PC-9 (cell line): ENCODE results near the gene RAMACL. TPM values are rescaled to one million over a fixed set of nuclear protein-coding genes. Genes with fewer than 3 reads are reported as not detected.

Experiments
- BruUV-seq: library from RNA; stranded (reverse); fragments of 400-500 nt; replicated peaks from 2 replicates; lab custom pipeline; 2021; lab: Mats Ljungman, UMichigan
- CTCF ChIA-PET: fragments of 300-600 bp; sonication (Branson Sonifier 250); formaldehyde crosslinking; loops from one replicate; lab custom pipeline; 2022; ENCODE audit warnings: antibody characterized with exemption; lab: Charles Lee
- POLR2A ChIA-PET: fragments of 300-600 bp; sonication (Branson Sonifier 250); formaldehyde crosslinking; loops from one replicate; lab custom pipeline; 2022; ENCODE audit warnings: antibody characterized with exemption; ENCODE audit not compliant: unreplicated experiment; lab: Charles Lee
- DNase-seq, 2 experiments: peaks; one replicate each; pipeline versions ENCODE4 v3.0.0 to v3.0.0-alpha.2; 2015 to 2022; ENCODE audit warnings: mixed read lengths in 1 of 2
- H2AFZ ChIP-seq: fragments of 200-600 bp; sonication (generic); 2 replicates; pipeline ENCODE4 v1.8.1; 2017; ENCODE audit warnings: antibody characterized with exemption
- H3F3A ChIP-seq: fragments of 200-600 bp; sonication (generic); 2 replicates; pipeline ENCODE4 v1.8.1; 2017; ENCODE audit warnings: antibody characterized with exemption, mild to moderate bottlenecking, low read depth; ENCODE audit not compliant: insufficient read depth
- H3K27ac ChIP-seq: fragments of 200-600 bp; sonication (generic); 2 replicates; pipeline ENCODE4 v1.6.1; 2016; ENCODE audit warnings: mixed run types
- H3K27me3 ChIP-seq: fragments of 200-600 bp; sonication (generic); 2 replicates; pipeline ENCODE4 v1.6.1; 2016; ENCODE audit warnings: low read depth, mixed run types; ENCODE audit not compliant: insufficient read depth
- H3K36me3 ChIP-seq: fragments of 200-600 bp; sonication (generic); 2 replicates; pipeline ENCODE4 v1.6.1; 2016; ENCODE audit warnings: low read depth, mixed run types
- H3K4me1 ChIP-seq: fragments of 200-600 bp; sonication (generic); replicated peaks from 2 replicates; pipeline ENCODE4 v1.6.1; 2016; ENCODE audit warnings: mixed run types; ENCODE audit not compliant: insufficient read depth
- H3K4me2 ChIP-seq: fragments of 200-600 bp; sonication (generic); 2 replicates; pipeline ENCODE4 v1.6.1; 2017; ENCODE audit warnings: mixed run types
- H3K4me3 ChIP-seq: fragments of 200-600 bp; sonication (generic); 2 replicates; pipeline ENCODE4 v1.6.1; 2016; ENCODE audit warnings: mixed run types
- H3K79me2 ChIP-seq: fragments of 200-600 bp; sonication (generic); 2 replicates; pipeline ENCODE4 v1.6.1; 2017; ENCODE audit warnings: low read depth, mixed run types
- H3K9me2 ChIP-seq: fragments of 200-600 bp; sonication (generic); 2 replicates; pipeline ENCODE4 v1.8.1; 2017; ENCODE audit warnings: mild to moderate bottlenecking; ENCODE audit not compliant: insufficient read depth
- H3K9me3 ChIP-seq: fragments of 200-600 bp; sonication (generic); 2 replicates; pipeline ENCODE4 v1.8.1; 2016; ENCODE audit warnings: low read depth; ENCODE audit not compliant: insufficient read depth
- H4K20me1 ChIP-seq: fragments of 200-600 bp; sonication (generic); 2 replicates; pipeline ENCODE4 v1.8.1; 2017; ENCODE audit not compliant: insufficient read depth
- EZH2 ChIP-seq: fragments of 200-600 bp; sonication (generic); IDR thresholded peaks from 2 replicates; pipeline ENCODE4 v1.8.0; 2017; ENCODE audit warnings: antibody characterized with exemption, low read depth
- intact Hi-C: fragments of 100-400 bp; cut with micrococcal nuclease; formaldehyde crosslinking; loops from one replicate; pipeline ENCODE4 v1.10.0; 2022; ENCODE audit not compliant: unreplicated experiment
- total RNA-seq: library from RNA; stranded (reverse); gene quantifications from 2 replicates; pipeline ENCODE4 v1.2.3, GENCODE V29; 2021
- TF ChIP-seq, protein P1 (sequence below): fragments of 200-600 bp; sonication (generic); conservative IDR thresholded peaks from 2 replicates; pipeline ENCODE4 v1.6.1; 2017; ENCODE audit warnings: mixed run types, antibody characterized with exemption, mild to moderate bottlenecking, moderate library complexity

The RAMACL gene
- total RNA-seq, 1 experiment from 2014 or later, result 0.52 TPM

DNA sequence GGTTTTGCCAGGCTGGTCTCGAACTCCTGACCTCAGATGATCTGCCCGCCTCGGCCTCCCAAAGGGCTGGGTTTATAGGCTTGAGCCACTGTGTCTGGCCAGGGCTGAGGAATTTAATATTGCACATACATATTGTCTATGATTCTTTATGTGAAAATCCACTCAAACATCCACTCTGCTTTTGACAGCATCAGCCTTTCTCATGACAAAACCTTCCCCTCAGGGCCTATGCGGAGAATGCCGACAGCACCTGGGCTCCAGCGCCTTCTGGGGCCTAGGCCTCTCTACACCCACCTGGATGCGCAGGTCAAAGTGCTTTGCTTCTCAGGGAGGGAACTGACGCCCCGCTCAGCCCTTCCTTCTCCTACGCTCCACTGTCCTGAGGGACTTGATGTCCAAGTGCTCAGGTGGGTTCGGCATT, 5.4 kb downstream of the RAMACL start:
- Histone ChIP-seq H3F3A (no peaks in the 10 kb centered on the region), H3K9me2 (no peaks in the 10 kb centered on the region), H3K9me3 (no peaks in the 10 kb centered on the region), H3K79me2 (no peaks in the 10 kb centered on the region), H3K4me2 (no peak overlapping the region), H3K27ac (no peak overlapping the region), H3K4me3 (no peak overlapping the region), H3K36me3 (no peaks in the 10 kb centered on the region), H4K20me1 (no peaks in the 10 kb centered on the region), H3K4me1 (no peaks in the 10 kb centered on the region), H3K27me3 (no peaks in the 10 kb centered on the region), H2AFZ (no peak overlapping the region)
- no peak for TF ChIP-seq EZH2
- TF ChIP-seq, protein P1, sequence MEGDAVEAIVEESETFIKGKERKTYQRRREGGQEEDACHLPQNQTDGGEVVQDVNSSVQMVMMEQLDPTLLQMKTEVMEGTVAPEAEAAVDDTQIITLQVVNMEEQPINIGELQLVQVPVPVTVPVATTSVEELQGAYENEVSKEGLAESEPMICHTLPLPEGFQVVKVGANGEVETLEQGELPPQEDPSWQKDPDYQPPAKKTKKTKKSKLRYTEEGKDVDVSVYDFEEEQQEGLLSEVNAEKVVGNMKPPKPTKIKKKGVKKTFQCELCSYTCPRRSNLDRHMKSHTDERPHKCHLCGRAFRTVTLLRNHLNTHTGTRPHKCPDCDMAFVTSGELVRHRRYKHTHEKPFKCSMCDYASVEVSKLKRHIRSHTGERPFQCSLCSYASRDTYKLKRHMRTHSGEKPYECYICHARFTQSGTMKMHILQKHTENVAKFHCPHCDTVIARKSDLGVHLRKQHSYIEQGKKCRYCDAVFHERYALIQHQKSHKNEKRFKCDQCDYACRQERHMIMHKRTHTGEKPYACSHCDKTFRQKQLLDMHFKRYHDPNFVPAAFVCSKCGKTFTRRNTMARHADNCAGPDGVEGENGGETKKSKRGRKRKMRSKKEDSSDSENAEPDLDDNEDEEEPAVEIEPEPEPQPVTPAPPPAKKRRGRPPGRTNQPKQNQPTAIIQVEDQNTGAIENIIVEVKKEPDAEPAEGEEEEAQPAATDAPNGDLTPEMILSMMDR, result no peak
- intact Hi-C loops, result no loop called here
- POLR2A ChIA-PET, result no interaction called here
- no peak for DNase-seq
- CTCF ChIA-PET, result no interaction called here
- no TSS peak for BruUV-seq

DNA sequence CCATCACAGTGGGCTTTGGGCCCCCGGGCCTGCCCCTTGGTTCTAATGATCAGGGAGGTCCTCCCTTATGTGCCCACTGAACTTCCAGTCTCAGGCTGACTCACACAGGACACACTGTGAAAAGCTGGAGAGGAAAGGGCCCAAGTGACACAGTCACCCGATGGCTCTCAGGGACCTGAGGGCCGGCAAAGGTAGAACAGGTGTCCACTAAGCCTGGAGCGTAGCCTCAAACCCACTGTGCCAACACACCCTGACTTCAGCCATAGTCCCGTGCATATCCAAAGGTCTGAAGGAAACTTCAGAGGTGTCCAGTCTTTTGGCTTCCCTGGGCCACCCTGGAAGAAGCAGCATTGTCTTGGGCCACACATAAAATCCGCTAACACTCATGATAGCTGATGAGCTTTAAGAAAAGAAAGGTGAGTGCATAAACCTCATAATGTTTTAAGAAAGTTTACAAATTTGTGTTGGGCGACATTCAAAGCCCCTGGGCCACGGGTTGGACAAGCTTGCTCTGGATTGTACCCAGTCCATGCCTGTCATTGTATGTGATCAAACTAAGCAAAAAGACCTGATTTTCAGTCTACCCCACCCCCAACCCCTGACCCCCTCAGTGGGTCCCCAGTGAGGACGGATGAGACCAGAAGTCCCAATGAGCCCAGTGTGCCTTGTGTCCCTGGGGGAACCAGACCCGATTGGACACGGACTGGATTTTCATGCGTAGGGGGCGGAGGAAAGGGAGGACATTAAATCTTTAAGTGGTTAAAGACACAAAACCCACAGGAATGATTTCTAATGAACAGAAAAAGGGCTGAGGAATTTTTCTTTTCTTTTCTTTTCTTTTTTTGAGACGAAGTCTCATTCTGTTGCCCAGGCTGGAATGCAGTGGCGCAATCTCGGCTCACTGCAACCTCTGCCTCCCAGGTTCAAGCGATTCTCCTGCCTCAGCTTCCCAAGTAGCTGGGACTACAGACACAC, 6.1 kb downstream of the RAMACL start:
- Histone ChIP-seq H3K27ac (no peak overlapping the region), H3K9me3 (no peaks in the 10 kb centered on the region), H3K4me3 (no peak overlapping the region), H2AFZ (no peak overlapping the region), H3K79me2 (no peaks in the 10 kb centered on the region), H3K4me1 (no peaks in the 10 kb centered on the region), H3K9me2 (no peaks in the 10 kb centered on the region), H3K4me2 (no peak overlapping the region), H3K27me3 (no peaks in the 10 kb centered on the region), H3F3A (no peaks in the 10 kb centered on the region), H4K20me1 (no peaks in the 10 kb centered on the region), H3K36me3 (no peaks in the 10 kb centered on the region)
- ChIA-PET POLR2A (no interaction called here), CTCF (no interaction called here)
- DNase-seq, result no peak
- BruUV-seq, result no TSS peak
- intact Hi-C loops, result no loop called here
- TF ChIP-seq EZH2, result no peak
- TF ChIP-seq, protein P1, result no peak

DNA sequence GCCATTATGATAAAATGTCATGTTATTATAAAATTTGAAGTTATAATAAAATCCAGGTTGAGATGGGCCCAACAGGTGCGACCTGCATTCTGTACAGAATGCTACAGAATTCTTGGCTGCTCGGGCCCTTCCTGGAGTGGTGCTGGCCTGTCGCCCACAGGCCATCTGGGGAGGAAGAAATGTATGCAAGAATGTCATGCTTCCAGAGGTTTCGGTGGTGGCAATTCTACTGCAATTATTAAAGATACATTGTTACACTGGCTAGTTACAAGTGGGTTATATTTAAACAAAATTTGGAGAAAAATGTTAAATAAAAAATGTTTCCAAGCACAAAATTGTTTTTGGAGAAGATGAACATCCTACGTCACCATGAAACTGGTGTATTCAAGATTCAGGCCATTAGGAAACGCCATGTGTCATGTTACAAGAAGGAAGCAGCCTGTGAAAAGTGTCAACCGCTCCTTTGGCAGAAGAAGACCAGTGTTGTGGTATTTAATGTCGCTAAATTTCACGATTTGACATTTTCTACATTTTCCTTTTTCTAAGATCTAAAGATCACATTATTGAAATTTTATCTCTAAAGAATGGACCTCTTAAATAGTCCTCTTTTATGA, 7.1 kb downstream of the RAMACL start:
- H3K4me1 ChIP-seq, result no peaks in the 10 kb centered on the region
- BruUV-seq, result no TSS peak
- no peak overlapping the region for H2AFZ ChIP-seq
- H3K4me3 ChIP-seq, result no peak overlapping the region
- ChIA-PET POLR2A (no interaction called here), CTCF (no interaction called here)
- H3K27ac ChIP-seq, result no peak overlapping the region
- TF ChIP-seq EZH2, result no peak
- TF ChIP-seq, protein P1, result no peak
- H3K4me2 ChIP-seq, result no peak overlapping the region
- intact Hi-C loops, result no loop called here
- DNase-seq, result no peak
- H3K27me3 ChIP-seq, result no peaks in the 10 kb centered on the region
- no peaks in the 10 kb centered on the region for H3K9me2 ChIP-seq
- H4K20me1 ChIP-seq, result no peaks in the 10 kb centered on the region
- H3K36me3 ChIP-seq, result no peaks in the 10 kb centered on the region
- H3K9me3 ChIP-seq, result no peaks in the 10 kb centered on the region
- no peaks in the 10 kb centered on the region for H3F3A ChIP-seq
- no peaks in the 10 kb centered on the region for H3K79me2 ChIP-seq
